NOMO-1 treated with dmso at 0.1 percent for 144 hours (cell line): Measurements from ENCODE around the gene KIF9.
"Not testable (repeated sequence)": the region's sequence is repeated elsewhere in the genome, so short reads cannot be mapped to it uniquely, and the experiment has no call there.

Experiments used
- DNase-seq: peaks from one replicate; lab custom pipeline; 2025; ENCODE audit not compliant: unreplicated experiment; lab: John Stamatoyannopoulos, UW

Gene KIF9

GRCh38 chr3:47282424-47283192, at the start of gene KIF9, which contains the start of gene KLHL18:
Gene KIF9, minus strand, starts transcription at chr3:47282799. Its CDS starts 5,425 bp downstream, at chr3:47277374.
Gene KLHL18, plus strand, starts transcription at chr3:47282944. Its CDS starts 22 bp downstream, at chr3:47282966.
- peak; percentile 95 for DNase-seq

GRCh38 chr3:47324278-47324865, 41.8 kb upstream of the KIF9 start:
- no peak for DNase-seq

- DNase-seq, result no peak
These were observed 41.1 kb upstream of the KIF9 start for GRCh38 chr3:47323431-47324277.

- no peak for DNase-seq
These were observed 37.4 kb upstream of the KIF9 start for GRCh38 chr3:47319956-47320355.

GRCh38 chr3:47318916-47319315, 36.3 kb upstream of the KIF9 start:
- no peak for DNase-seq

- not testable (repeated sequence) for DNase-seq
These were observed 33.6 kb upstream of the KIF9 start for GRCh38 chr3:47316151-47316550.

GRCh38 chr3:47315069-47315647, 32.6 kb upstream of the KIF9 start:
- no peak for DNase-seq

- DNase-seq, result no peak
These were observed 31.6 kb upstream of the KIF9 start for GRCh38 chr3:47314056-47314764.

GRCh38 chr3:47313341-47314055, 30.9 kb upstream of the KIF9 start:
- peak; percentile 13 for DNase-seq

- no peak for DNase-seq
These were observed 27.8 kb upstream of the KIF9 start for GRCh38 chr3:47310391-47310790.

GRCh38 chr3:47309231-47309630, 26.6 kb upstream of the KIF9 start:
- not testable (repeated sequence) for DNase-seq

GRCh38 chr3:47306022-47306421, 23.4 kb upstream of the KIF9 start:
- no peak for DNase-seq

- DNase-seq, result no peak
These were observed 18.9 kb upstream of the KIF9 start for GRCh38 chr3:47301456-47301855.

- no peak for DNase-seq
These were observed 17.1 kb upstream of the KIF9 start for GRCh38 chr3:47299381-47300318.

- no peak for DNase-seq
These were observed 15.8 kb upstream of the KIF9 start for GRCh38 chr3:47298439-47298838.

GRCh38 chr3:47296562-47297302, 14.1 kb upstream of the KIF9 start:
- no peak for DNase-seq

- no peak for DNase-seq
These were observed 13.4 kb upstream of the KIF9 start for GRCh38 chr3:47295976-47296375.

- no peak for DNase-seq
These were observed 12.7 kb upstream of the KIF9 start for GRCh38 chr3:47295322-47295721.
